Keratinocyte (primary cell): Measurements from ENCODE around the gene PCA3. TPM values are rescaled to one million over a fixed set of nuclear protein-coding genes. Genes with fewer than 3 reads are reported as not detected.

ENCODE experiments used
- DNase-seq: peaks from one replicate; pipeline ENCODE4 v3.0.0-alpha.2; 2011; ENCODE audit warnings: low read depth, missing footprints, low spot score
- FAIRE-seq: peaks from 2 replicates; lab custom pipeline; 2011; peaks lifted over from hg19 to GRCh38; lab: Jason Lieb, UNC
- H2AFZ ChIP-seq: 2 replicates; pipeline ENCODE4 v1.6.0; 2012; ENCODE audit warnings: low read length, control low read depth, inconsistent platforms; ENCODE audit not compliant: control insufficient read depth
- H3K27ac ChIP-seq: 2 replicates; pipeline ENCODE4 v1.5.1; 2011; ENCODE audit warnings: low read length; ENCODE audit not compliant: control insufficient read depth, insufficient read depth
- H3K27me3 ChIP-seq: 3 replicates; pipeline ENCODE4 v1.6.0; 2011; ENCODE audit warnings: low read length; ENCODE audit not compliant: control insufficient read depth, insufficient read depth; ENCODE audit errors: extremely low read depth
- H3K36me3 ChIP-seq, 2 experiments: 2 replicates in 1 of 2; 3 replicates in 1 of 2; pipeline ENCODE4 v1.5.1; 2011; ENCODE audit warnings: low read length in 2 of 2, mild to moderate bottlenecking in 1 of 2; ENCODE audit not compliant: control insufficient read depth in 2 of 2, insufficient read depth in 2 of 2; ENCODE audit errors: extremely low read depth in 1 of 2
- H3K4me1 ChIP-seq: 3 replicates; pipeline ENCODE4 v1.5.1; 2011; ENCODE audit warnings: low read length; ENCODE audit not compliant: control insufficient read depth, insufficient read depth; ENCODE audit errors: extremely low read depth
- H3K4me2 ChIP-seq: 3 replicates; pipeline ENCODE4 v1.6.0; 2011; ENCODE audit warnings: low read depth, low read length; ENCODE audit not compliant: control insufficient read depth, insufficient read depth; ENCODE audit errors: extremely low read depth
- H3K4me3 ChIP-seq, 3 experiments: fragments of 200-600 bp in 1 of 3; sonication (generic) in 1 of 3; 2 replicates in 2 of 3; 3 replicates in 1 of 3; pipeline ENCODE4 v1.5.1; 2011 to 2016; ENCODE audit warnings: low read length in 3 of 3, mild to moderate bottlenecking in 3 of 3, control low read depth in 2 of 3, inconsistent platforms in 1 of 3, low read depth in 1 of 3, mixed read lengths in 1 of 3, mixed run types in 1 of 3, moderate library complexity in 1 of 3; ENCODE audit not compliant: control insufficient read depth in 2 of 3, insufficient read depth in 2 of 3; ENCODE audit errors: extremely low read depth in 1 of 3
- H3K79me2 ChIP-seq: 2 replicates; pipeline ENCODE4 v1.6.0; 2012; ENCODE audit warnings: low read length; ENCODE audit not compliant: control insufficient read depth, insufficient read depth
- H3K9ac ChIP-seq: 3 replicates; pipeline ENCODE4 v1.6.0; 2011; ENCODE audit warnings: low read length; ENCODE audit not compliant: control insufficient read depth, insufficient read depth; ENCODE audit errors: extremely low read depth
- H3K9me1 ChIP-seq: 3 replicates; pipeline ENCODE4 v1.6.0; 2011; ENCODE audit warnings: low read length; ENCODE audit not compliant: control insufficient read depth, insufficient read depth; ENCODE audit errors: extremely low read depth
- H3K9me3 ChIP-seq: 2 replicates; pipeline ENCODE4 v1.5.1; 2012; ENCODE audit warnings: low read depth, low read length; ENCODE audit not compliant: control insufficient read depth
- H4K20me1 ChIP-seq: 3 replicates; pipeline ENCODE4 v1.6.0; 2011; ENCODE audit warnings: low read length; ENCODE audit not compliant: control insufficient read depth, insufficient read depth; ENCODE audit errors: extremely low read depth
- EZH2 ChIP-seq: IDR thresholded peaks from one replicate; pipeline ENCODE4 v1.6.1; 2012; ENCODE audit warnings: inconsistent platforms, mild to moderate bottlenecking, low read length, moderate library complexity
- dilution Hi-C: fragments of 300-500 bp; cut with MboI; formaldehyde crosslinking; loops from one replicate; pipeline ENCODE4 v1.7.0; 2020; ENCODE audit warnings: low sequenced_read_pairs; ENCODE audit not compliant: extremely low pct_ligation_motif_present
- polyA plus RNA-seq, 5 experiments: library from polyadenylated mRNA; depleted of rRNA in 3 of 5; stranded (reverse) in 3 of 5; stranded (forward) in 1 of 5; unstranded in 1 of 5; fragments of >200 nt; gene quantifications; 1 replicate in 1 of 5; 2 replicates in 3 of 5; 3 replicates in 1 of 5; pipeline versions ENCODE4 v1.2.1 to v1.2.3, GENCODE V29; 2011 to 2012; ENCODE audit warnings: missing spikeins in 2 of 5, low read depth in 1 of 5, low replicate concordance in 1 of 5
- TF ChIP-seq, protein P1 (sequence below), 3 experiments: IDR thresholded peaks in 1 of 3; conservative IDR thresholded peaks in 1 of 3; optimal IDR thresholded peaks in 1 of 3; 2 replicates in 2 of 3; 3 replicates in 1 of 3; pipeline versions ENCODE3 to v1.5.1; 2011; ENCODE audit warnings: low read length in 3 of 3, mild to moderate bottlenecking in 3 of 3, moderate library complexity in 2 of 3, control low read depth in 1 of 3, inconsistent platforms in 1 of 3; ENCODE audit not compliant: insufficient read depth in 2 of 3; ENCODE audit errors: extremely low read depth in 1 of 3

Gene PCA3
- polyA plus RNA-seq, 1 donor (not counting 4 experiments of a cell fraction or from before 2014, with no cell fraction given): not detected

DNA sequence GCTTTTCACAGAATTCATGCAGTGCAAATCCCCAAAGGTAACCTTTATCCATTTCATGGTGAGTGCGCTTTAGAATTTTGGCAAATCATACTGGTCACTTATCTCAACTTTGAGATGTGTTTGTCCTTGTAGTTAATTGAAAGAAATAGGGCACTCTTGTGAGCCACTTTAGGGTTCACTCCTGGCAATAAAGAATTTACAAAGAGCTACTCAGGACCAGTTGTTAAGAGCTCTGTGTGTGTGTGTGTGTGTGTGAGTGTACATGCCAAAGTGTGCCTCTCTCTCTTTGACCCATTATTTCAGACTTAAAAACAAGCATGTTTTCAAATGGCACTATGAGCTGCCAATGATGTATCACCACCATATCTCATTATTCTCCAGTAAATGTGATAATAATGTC lies 21.3 kb downstream of the PCA3 start:
- Histone ChIP-seq H3K4me1 (no peaks in the 10 kb centered on the region), H3K4me2 (no peak overlapping the region), H3K27ac (no peak overlapping the region), H3K9ac (no peak overlapping the region), H3K36me3 (no peaks in the 10 kb centered on the region), H3K27me3 (no peaks in the 10 kb centered on the region), H3K9me3 (no peaks in the 10 kb centered on the region), H2AFZ (no peak overlapping the region), H3K4me3 (no peak overlapping the region), H3K9me1 (no peaks in the 10 kb centered on the region), H3K79me2 (no peaks in the 10 kb centered on the region), H4K20me1 (no peaks in the 10 kb centered on the region)
- DNase-seq (no peak), FAIRE-seq (no peak)
- dilution Hi-C loops: no loop called here
- TF ChIP-seq, protein P1, sequence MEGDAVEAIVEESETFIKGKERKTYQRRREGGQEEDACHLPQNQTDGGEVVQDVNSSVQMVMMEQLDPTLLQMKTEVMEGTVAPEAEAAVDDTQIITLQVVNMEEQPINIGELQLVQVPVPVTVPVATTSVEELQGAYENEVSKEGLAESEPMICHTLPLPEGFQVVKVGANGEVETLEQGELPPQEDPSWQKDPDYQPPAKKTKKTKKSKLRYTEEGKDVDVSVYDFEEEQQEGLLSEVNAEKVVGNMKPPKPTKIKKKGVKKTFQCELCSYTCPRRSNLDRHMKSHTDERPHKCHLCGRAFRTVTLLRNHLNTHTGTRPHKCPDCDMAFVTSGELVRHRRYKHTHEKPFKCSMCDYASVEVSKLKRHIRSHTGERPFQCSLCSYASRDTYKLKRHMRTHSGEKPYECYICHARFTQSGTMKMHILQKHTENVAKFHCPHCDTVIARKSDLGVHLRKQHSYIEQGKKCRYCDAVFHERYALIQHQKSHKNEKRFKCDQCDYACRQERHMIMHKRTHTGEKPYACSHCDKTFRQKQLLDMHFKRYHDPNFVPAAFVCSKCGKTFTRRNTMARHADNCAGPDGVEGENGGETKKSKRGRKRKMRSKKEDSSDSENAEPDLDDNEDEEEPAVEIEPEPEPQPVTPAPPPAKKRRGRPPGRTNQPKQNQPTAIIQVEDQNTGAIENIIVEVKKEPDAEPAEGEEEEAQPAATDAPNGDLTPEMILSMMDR (optimal IDR thresholded peaks at IDR 0.05 in 1 of 3, IDR thresholded peaks at IDR 0.05 in 1 of 3, conservative IDR thresholded peaks at IDR 0.05 in 1 of 3; ENCODE audit: extremely low read depth in 1 of 3, insufficient read depth in 2 of 3, low read length in 3 of 3): no peak
- no peak for TF ChIP-seq EZH2

DNA sequence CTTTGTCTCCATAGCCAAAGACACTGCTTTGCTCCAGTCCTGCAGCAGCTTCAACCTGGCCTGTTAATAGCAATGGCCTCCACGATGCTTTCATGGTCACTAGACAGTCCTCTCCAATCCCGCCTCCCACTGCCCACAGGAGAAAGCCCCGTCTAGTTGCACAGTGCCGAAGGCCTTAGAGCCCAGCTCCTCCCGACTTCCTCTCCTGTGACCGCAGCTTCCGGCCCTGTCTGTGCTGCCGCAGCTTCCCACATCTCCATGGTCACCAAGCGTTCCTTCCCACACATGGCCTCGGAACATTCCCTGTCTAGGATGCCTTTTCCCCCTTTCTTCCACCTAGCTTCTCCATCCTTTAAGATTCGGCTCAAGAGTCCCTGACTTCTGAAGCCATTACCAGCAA lies 23.4 kb downstream of the PCA3 start:
- dilution Hi-C loops: no loop called here
- Histone ChIP-seq H3K4me2 (no peak overlapping the region), H3K4me1 (no peaks in the 10 kb centered on the region), H3K9me1 (no peaks in the 10 kb centered on the region), H2AFZ (no peak overlapping the region), H3K4me3 (no peak overlapping the region), H4K20me1 (no peaks in the 10 kb centered on the region), H3K9me3 (no peaks in the 10 kb centered on the region), H3K79me2 (no peaks in the 10 kb centered on the region), H3K27ac (no peak overlapping the region), H3K36me3 (no peaks in the 10 kb centered on the region), H3K9ac (no peak overlapping the region), H3K27me3 (no peaks in the 10 kb centered on the region)
- no peak for TF ChIP-seq EZH2
- TF ChIP-seq, protein P1 (optimal IDR thresholded peaks at IDR 0.05 in 1 of 3, IDR thresholded peaks at IDR 0.05 in 1 of 3, conservative IDR thresholded peaks at IDR 0.05 in 1 of 3; ENCODE audit: extremely low read depth in 1 of 3, insufficient read depth in 2 of 3, low read length in 3 of 3): no peak
- no peak for DNase-seq
- FAIRE-seq: no peak
